NCI-H2171 treated with DMSO at 0.1 percent for 48 hours (cell line): ENCODE measurements around the gene LGALS16.
"Not testable (repeated sequence)": the region's sequence is repeated elsewhere in the genome, so short reads cannot be mapped to it uniquely, and the experiment has no call there.

ENCODE experiments used
- DNase-seq: peaks from one replicate; lab custom pipeline; 2025; lab: John Stamatoyannopoulos, UW

LGALS16 gene

GRCh38 chr19:39655613-39656012, at the start of gene LGALS16:
LGALS16 (plus strand) TSS chr19:39655913; CDS start chr19:39655962, 49 bp downstream.
- no peak for DNase-seq

- DNase-seq, result no peak
These were observed 48.7 kb upstream of the LGALS16 start for GRCh38 chr19:39607021-39607420.

- DNase-seq, result no peak
These were observed 48.2 kb upstream of the LGALS16 start for GRCh38 chr19:39607561-39607960.

- no peak for DNase-seq
These were observed 42.1 kb upstream of the LGALS16 start for GRCh38 chr19:39613597-39613996.

- DNase-seq, result no peak
These were observed 38.0 kb upstream of the LGALS16 start for GRCh38 chr19:39617745-39618144.

GRCh38 chr19:39623946-39624345, 31.8 kb upstream of the LGALS16 start:
- no peak for DNase-seq

GRCh38 chr19:39627631-39628030, 28.1 kb upstream of the LGALS16 start:
- not testable (repeated sequence) for DNase-seq

- DNase-seq, result no peak
These were observed 24.5 kb upstream of the LGALS16 start for GRCh38 chr19:39631178-39631577.

GRCh38 chr19:39631626-39632025, 24.1 kb upstream of the LGALS16 start:
- DNase-seq, result no peak

GRCh38 chr19:39637891-39638290, 17.8 kb upstream of the LGALS16 start:
- DNase-seq, result no peak

- DNase-seq, result no peak
These were observed 13.9 kb upstream of the LGALS16 start for GRCh38 chr19:39641773-39642172.

- DNase-seq, result no peak
These were observed 12.1 kb upstream of the LGALS16 start for GRCh38 chr19:39643591-39643990.

- DNase-seq, result no peak
These were observed 9.8 kb upstream of the LGALS16 start for GRCh38 chr19:39645800-39646411.

GRCh38 chr19:39647918-39648317, 7.8 kb upstream of the LGALS16 start:
- DNase-seq, result no peak

- no peak for DNase-seq
These were observed 4.1 kb downstream of the LGALS16 start for GRCh38 chr19:39659791-39660190.

- no peak for DNase-seq
These were observed 4.9 kb downstream of the LGALS16 start for GRCh38 chr19:39660661-39661060.

- no peak for DNase-seq
These were observed 5.9 kb downstream of the LGALS16 start for GRCh38 chr19:39661565-39661964.

- not testable (repeated sequence) for DNase-seq
These were observed 14.1 kb downstream of the LGALS16 start for GRCh38 chr19:39669860-39670259.

- DNase-seq, result peak; percentile 14
These were observed 15.3 kb downstream of the LGALS16 start for GRCh38 chr19:39670998-39671397.

- DNase-seq, result peak; percentile 59
These were observed 16.1 kb downstream of the LGALS16 start for GRCh38 chr19:39671739-39672363.

- DNase-seq, result no peak
These were observed 16.8 kb downstream of the LGALS16 start for GRCh38 chr19:39672473-39672872.

- not testable (repeated sequence) for DNase-seq
These were observed 18.1 kb downstream of the LGALS16 start for GRCh38 chr19:39673862-39674261.

GRCh38 chr19:39676004-39676403, 20.3 kb downstream of the LGALS16 start:
- no peak for DNase-seq
